ENCODE data around the gene ACOX3.

ACOX3 gene

DNA sequence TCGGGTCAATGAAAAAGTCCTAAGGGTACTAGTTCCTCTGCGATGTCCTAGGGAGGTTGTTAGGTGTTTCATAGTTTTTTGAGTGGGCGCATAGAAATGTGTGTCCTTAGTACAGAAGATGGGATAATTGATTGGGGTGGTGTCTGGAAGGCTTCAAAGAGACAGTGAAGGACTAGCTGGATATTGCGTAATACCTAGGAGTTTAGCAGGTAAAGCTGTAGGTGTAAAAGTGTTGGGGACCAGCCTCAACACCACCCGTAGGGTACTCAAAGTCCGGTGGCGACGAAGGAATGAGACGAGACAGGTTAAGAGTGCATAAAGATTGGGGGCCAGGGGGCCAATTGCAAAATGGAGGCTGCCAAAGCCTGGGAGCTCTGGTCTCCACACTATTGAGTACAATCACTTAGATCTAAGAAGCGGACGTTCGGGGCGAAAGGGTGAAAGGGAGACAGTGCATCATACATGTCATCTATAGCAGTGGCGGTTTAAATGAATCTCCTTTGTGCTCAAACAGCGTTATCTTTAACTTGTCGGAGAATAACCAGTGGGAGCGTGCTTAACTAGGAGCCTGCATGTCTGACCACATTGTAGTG, 1.1 kb upstream of the ACOX3 start:
- TF ChIP-seq, protein P1, sequence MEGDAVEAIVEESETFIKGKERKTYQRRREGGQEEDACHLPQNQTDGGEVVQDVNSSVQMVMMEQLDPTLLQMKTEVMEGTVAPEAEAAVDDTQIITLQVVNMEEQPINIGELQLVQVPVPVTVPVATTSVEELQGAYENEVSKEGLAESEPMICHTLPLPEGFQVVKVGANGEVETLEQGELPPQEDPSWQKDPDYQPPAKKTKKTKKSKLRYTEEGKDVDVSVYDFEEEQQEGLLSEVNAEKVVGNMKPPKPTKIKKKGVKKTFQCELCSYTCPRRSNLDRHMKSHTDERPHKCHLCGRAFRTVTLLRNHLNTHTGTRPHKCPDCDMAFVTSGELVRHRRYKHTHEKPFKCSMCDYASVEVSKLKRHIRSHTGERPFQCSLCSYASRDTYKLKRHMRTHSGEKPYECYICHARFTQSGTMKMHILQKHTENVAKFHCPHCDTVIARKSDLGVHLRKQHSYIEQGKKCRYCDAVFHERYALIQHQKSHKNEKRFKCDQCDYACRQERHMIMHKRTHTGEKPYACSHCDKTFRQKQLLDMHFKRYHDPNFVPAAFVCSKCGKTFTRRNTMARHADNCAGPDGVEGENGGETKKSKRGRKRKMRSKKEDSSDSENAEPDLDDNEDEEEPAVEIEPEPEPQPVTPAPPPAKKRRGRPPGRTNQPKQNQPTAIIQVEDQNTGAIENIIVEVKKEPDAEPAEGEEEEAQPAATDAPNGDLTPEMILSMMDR (IDR thresholded peaks at IDR 0.05; ENCODE audit: insufficient read depth, low read depth, low read length, missing control alignments): no peak
- H3K4me3 ChIP-seq (ENCODE audit: low read length): peak overlapping the region; percentile 90
- peak; percentile 15 for DNase-seq (ENCODE audit: low read depth)

- H3K4me3 ChIP-seq (ENCODE audit: low read length): peak overlapping the region; percentile 90
- DNase-seq (ENCODE audit: low read depth): no peak
- TF ChIP-seq, protein P1 (IDR thresholded peaks at IDR 0.05; ENCODE audit: insufficient read depth, low read depth, low read length, missing control alignments): no peak
Measured at GRCh38 chr4:8439914-8440491, 520 bp downstream of the ACOX3 start.

DNA sequence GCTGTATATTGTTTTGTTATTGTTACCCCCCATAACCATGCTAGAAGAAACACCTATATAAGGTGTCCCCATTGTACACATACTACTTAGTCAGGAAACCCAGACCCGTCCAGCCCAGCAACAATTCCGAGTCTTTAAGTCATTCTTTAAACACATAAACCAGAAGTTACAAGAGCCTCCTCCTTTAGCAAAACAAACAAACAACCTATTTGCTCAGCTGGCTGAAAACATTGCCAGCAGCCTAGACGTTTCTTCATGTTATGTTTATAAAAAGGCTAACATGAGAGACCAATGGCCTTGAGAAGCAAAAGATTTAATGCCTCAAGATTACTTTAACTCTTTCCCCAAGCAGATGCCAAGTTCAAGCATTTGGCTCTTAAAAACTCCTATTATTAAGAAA, 1.4 kb downstream of the ACOX3 start:
- H3K4me3 ChIP-seq (ENCODE audit: low read length): peak overlapping the region; percentile 90
- TF ChIP-seq, protein P1 (IDR thresholded peaks at IDR 0.05; ENCODE audit: insufficient read depth, low read depth, low read length, missing control alignments): no peak
- peak; percentile 27 for DNase-seq (ENCODE audit: low read depth)

DNA sequence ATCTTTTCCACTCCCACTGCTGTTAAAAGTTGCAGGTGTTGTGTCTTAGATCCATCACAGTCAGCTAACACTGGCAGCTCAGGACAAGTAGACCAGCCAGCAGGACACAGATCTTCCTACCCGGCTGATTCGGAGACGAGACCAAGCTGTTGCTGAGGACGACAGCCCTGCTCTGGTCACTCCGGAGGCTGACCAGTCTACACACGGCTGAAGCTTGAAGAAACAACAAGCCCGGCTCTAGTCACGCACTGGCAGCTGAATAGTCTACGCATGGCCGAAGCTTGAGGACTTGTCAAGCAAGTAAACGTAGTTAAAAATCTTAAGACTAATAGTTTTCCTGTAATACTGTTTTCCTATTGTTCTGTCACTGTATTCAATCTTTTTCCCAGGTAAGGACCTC, 1.8 kb downstream of the ACOX3 start:
- TF ChIP-seq, protein P1 (IDR thresholded peaks at IDR 0.05; ENCODE audit: insufficient read depth, low read depth, low read length, missing control alignments): no peak
- DNase-seq (ENCODE audit: low read depth): no peak
- no peak overlapping the region for H3K4me3 ChIP-seq (ENCODE audit: low read length)

- DNase-seq (ENCODE audit: low read depth): peak; percentile 7
- peak overlapping the region; percentile 19 for H3K4me3 ChIP-seq (ENCODE audit: low read length)
- TF ChIP-seq, protein P1 (IDR thresholded peaks at IDR 0.05; ENCODE audit: insufficient read depth, low read depth, low read length, missing control alignments): peak; percentile 22
Measured at GRCh38 chr4:8437281-8437680, 3.2 kb downstream of the ACOX3 start.

GRCh38 chr4:8435656-8436121, 4.8 kb downstream of the ACOX3 start:
- peak; percentile 7 for DNase-seq (ENCODE audit: low read depth)
- peak overlapping the region; percentile 39 for H3K4me3 ChIP-seq (ENCODE audit: low read length)
- TF ChIP-seq, protein P1 (IDR thresholded peaks at IDR 0.05; ENCODE audit: insufficient read depth, low read depth, low read length, missing control alignments): no peak
